Gastroesophageal sphincter (tissue), 3 donors: ENCODE data around the gene GALNTL6.

Source experiments
- CTCF ChIP-seq, 4 experiments: fragments of 200-600 bp in 2 of 4; fragments of 450-650 bp in 2 of 4; sonication (generic) in 1 of 4; IDR thresholded peaks; one replicate each; pipeline ENCODE4 v1.5.1; 2017 to 2019; ENCODE audit warnings: antibody characterized with exemption in 4 of 4, mild to moderate bottlenecking in 2 of 4, moderate library complexity in 2 of 4
- POLR2AphosphoS5 ChIP-seq: sonication (generic); formaldehyde crosslinking; IDR thresholded peaks from one replicate; pipeline ENCODE4 v1.6.1; 2017; ENCODE audit warnings: antibody characterized with exemption

- TF ChIP-seq POLR2AphosphoS5 (no peak), CTCF (IDR thresholded peaks at IDR 0.05) (no peak)
These were observed 1224.0 kb downstream of the GALNTL6 start for GRCh38 chr4:173037242-173037641.
